CD14-positive monocyte (primary cell): Measurements from ENCODE around the gene NRXN3. TPM values are rescaled to one million over a fixed set of nuclear protein-coding genes. Genes with fewer than 3 reads are reported as not detected.

Experiments
- DNase-seq, 3 donors: peaks; one replicate each; pipeline ENCODE4 v3.0.0-alpha.2; 2011 to 2022
- H2AFZ ChIP-seq: 2 replicates; pipeline ENCODE4 v1.6.0; 2012; ENCODE audit warnings: mild to moderate bottlenecking, low read depth, low read length, inconsistent platforms; ENCODE audit not compliant: insufficient read depth, poor library complexity, severe bottlenecking
- H3K27ac ChIP-seq, 2 donors: 1 replicate in 1 of 2; 2 replicates in 1 of 2; pipeline ENCODE4 v1.5.1; 2012 to 2013; ENCODE audit warnings: low read length in 2 of 2, control low read depth in 1 of 2, inconsistent platforms in 1 of 2, low read depth in 1 of 2, mild to moderate bottlenecking in 1 of 2
- H3K27me3 ChIP-seq, 2 donors: one replicate each; pipeline versions ENCODE4 v1.6.0 to v1.6.1; 2011 to 2013; ENCODE audit warnings: low read length in 2 of 2; ENCODE audit not compliant: control insufficient read depth in 2 of 2, insufficient read depth in 2 of 2
- H3K36me3 ChIP-seq, 2 donors: replicated peaks in 1 of 2; 1 replicate in 1 of 2; 2 replicates in 1 of 2; pipeline versions ENCODE4 v1.5.1 to v1.6.1; 2012 to 2013; ENCODE audit warnings: low read length in 2 of 2, control low read depth in 1 of 2, inconsistent platforms in 1 of 2, mild to moderate bottlenecking in 1 of 2; ENCODE audit not compliant: insufficient read depth in 2 of 2, control insufficient read depth in 1 of 2
- H3K4me1 ChIP-seq, 2 donors: 1 replicate in 1 of 2; 2 replicates in 1 of 2; pipeline versions ENCODE4 v1.5.1 to v1.6.1; 2012 to 2013; ENCODE audit warnings: low read length in 2 of 2, control low read depth in 1 of 2, inconsistent platforms in 1 of 2, mild to moderate bottlenecking in 1 of 2, moderate library complexity in 1 of 2; ENCODE audit not compliant: insufficient read depth in 2 of 2, control insufficient read depth in 1 of 2
- H3K4me2 ChIP-seq: replicated peaks from 2 replicates; pipeline ENCODE3; 2012; ENCODE audit warnings: low read length, moderate library complexity, mild to moderate bottlenecking; ENCODE audit not compliant: poor library complexity, severe bottlenecking; ENCODE audit errors: extremely low read depth
- H3K4me3 ChIP-seq, 3 experiments: fragments of 200-600 bp in 1 of 3; sonication (generic) in 1 of 3; replicated peaks in 1 of 3; 1 replicate in 2 of 3; 2 replicates in 1 of 3; pipeline ENCODE4 v1.5.1; 2011 to 2013; ENCODE audit warnings: low read length in 3 of 3, mild to moderate bottlenecking in 3 of 3, control low read depth in 2 of 3, low read depth in 2 of 3, inconsistent platforms in 1 of 3, moderate library complexity in 1 of 3
- H3K79me2 ChIP-seq: 2 replicates; pipeline ENCODE4 v1.6.0; 2012; ENCODE audit warnings: mild to moderate bottlenecking, control low read depth, inconsistent platforms, low read length, moderate library complexity; ENCODE audit not compliant: insufficient read depth
- H3K9ac ChIP-seq: 2 replicates; pipeline ENCODE4 v1.6.0; 2017; ENCODE audit warnings: low read length, mild to moderate bottlenecking; ENCODE audit not compliant: insufficient read depth, poor library complexity, severe bottlenecking
- H3K9me3 ChIP-seq, 2 donors: replicated peaks in 1 of 2; 1 replicate in 1 of 2; 2 replicates in 1 of 2; pipeline versions ENCODE4 v1.5.1 to v1.6.1; 2012 to 2013; ENCODE audit warnings: low read length in 2 of 2, control low read depth in 1 of 2; ENCODE audit not compliant: control insufficient read depth in 1 of 2, insufficient read depth in 1 of 2
- H4K20me1 ChIP-seq: 2 replicates; pipeline ENCODE4 v1.6.0; 2012; ENCODE audit warnings: mild to moderate bottlenecking, low read length, control low read depth, moderate library complexity; ENCODE audit not compliant: insufficient read depth
- H3K27ac Mint-ChIP-seq, 7 donors: one replicate each; pipeline ENCODE4 v1.8.0; 2020; ENCODE audit warnings: mild to moderate bottlenecking in 7 of 7, mixed read lengths in 7 of 7, moderate library complexity in 6 of 7, inconsistent platforms in 2 of 7
- H3K27me3 Mint-ChIP-seq, 3 donors: one replicate each; pipeline ENCODE4 v1.8.0; 2021 to 2022; ENCODE audit warnings: low read depth in 3 of 3, mild to moderate bottlenecking in 3 of 3, mixed read lengths in 3 of 3, moderate library complexity in 3 of 3, inconsistent platforms in 1 of 3
- H3K36me3 Mint-ChIP-seq, 2 donors: one replicate each; pipeline ENCODE4 v1.8.0; 2020; ENCODE audit warnings: mixed read lengths in 2 of 2, inconsistent platforms in 1 of 2, mild to moderate bottlenecking in 1 of 2
- H3K4me1 Mint-ChIP-seq: one replicate; pipeline ENCODE4 v1.8.0; 2020; ENCODE audit warnings: mild to moderate bottlenecking, mixed read lengths
- H3K4me3 Mint-ChIP-seq, 2 donors: one replicate each; pipeline ENCODE4 v1.8.0; 2020; ENCODE audit warnings: mild to moderate bottlenecking in 2 of 2, mixed read lengths in 2 of 2, moderate library complexity in 1 of 2
- H3K9me3 Mint-ChIP-seq, 7 donors: one replicate each; pipeline ENCODE4 v1.8.0; 2020 to 2022; ENCODE audit warnings: mixed read lengths in 7 of 7, mild to moderate bottlenecking in 6 of 7, moderate library complexity in 6 of 7, inconsistent platforms in 2 of 7
- CTCF ChIP-seq: fragments of 200-600 bp; IDR thresholded peaks from one replicate; pipeline ENCODE4 v1.8.0; 2022; ENCODE audit warnings: antibody characterized with exemption, mild to moderate bottlenecking
- WGBS: methylation state at CpG from one replicate; pipeline ENCODE4 v1.1.5; 2013; ENCODE audit warnings: missing lambda C conversion rate; ENCODE audit not compliant: insufficient coverage; 5-methylcytosine and 5-hydroxymethylcytosine counted together
- intact Hi-C, 2 donors: fragments of 100-400 bp; cut with micrococcal nuclease; formaldehyde crosslinking; loops; one replicate each; pipeline versions ENCODE4 v1.15.0 to v1.15.1; 2023
- polyA plus RNA-seq, 3 donors: library from polyadenylated mRNA; depleted of rRNA in 1 of 3; unstranded in 2 of 3; stranded (reverse) in 1 of 3; fragments of 300-500 nt in 2 of 3; fragments of >200 nt in 1 of 3; fragmentation: Illumina TruSeq in 2 of 3; gene quantifications; 1 replicate in 2 of 3; 2 replicates in 1 of 3; pipeline ENCODE4 v1.2.3, GENCODE V29; 2012 to 2021

NRXN3 gene
- polyA plus RNA-seq, 3 donors, result not detected

- H3K36me3 ChIP-seq, result no peaks in the 10 kb centered on the region
- Mint-ChIP-seq H3K27ac (no peak overlapping the region), H3K4me3 (no peak overlapping the region), H3K4me1 (no peaks in the 10 kb centered on the region), H3K27me3 (no peaks in the 10 kb centered on the region), H3K9me3 (peaks cover 1 to 5% (median 3%) of the 10 kb centered on the region in 7 donors), H3K36me3 (no peaks in the 10 kb centered on the region)
- no peak overlapping the region for H3K4me3 ChIP-seq
- no peak for TF ChIP-seq CTCF
- no peaks in the 10 kb centered on the region for H3K27me3 ChIP-seq
- intact Hi-C loops, result no loop called here
- no peak for DNase-seq
- no peak overlapping the region for H2AFZ ChIP-seq
- no peaks in the 10 kb centered on the region for H3K9me3 ChIP-seq
- no peaks in the 10 kb centered on the region for H3K4me1 ChIP-seq
- H3K27ac ChIP-seq, result no peak overlapping the region
- WGBS, result no CpG with 5 or more reads among the region's 1 CpG
- H3K79me2 ChIP-seq, result no peaks in the 10 kb centered on the region
- no peak overlapping the region for H3K9ac ChIP-seq
- no peak overlapping the region for H3K4me2 ChIP-seq
- H4K20me1 ChIP-seq, result no peaks in the 10 kb centered on the region
These were observed 1382.6 kb downstream of the NRXN3 start for GRCh38 chr14:79552778-79553177.

GRCh38 chr14:79554816-79555215 is 1384.6 kb downstream of the NRXN3 start:
- TF ChIP-seq CTCF, result no peak
- H3K4me2 ChIP-seq, result no peak overlapping the region
- no peak for DNase-seq

More at GRCh38 chr14:79554816-79555215, 1384.6 kb downstream of the NRXN3 start:
- Histone ChIP-seq H3K36me3 (no peaks in the 10 kb centered on the region), H3K4me3 (no peak overlapping the region), H4K20me1 (no peaks in the 10 kb centered on the region), H3K27ac (no peak overlapping the region), H3K79me2 (no peaks in the 10 kb centered on the region), H3K27me3 (no peaks in the 10 kb centered on the region), H2AFZ (no peak overlapping the region), H3K9ac (no peak overlapping the region), H3K9me3 (no peaks in the 10 kb centered on the region), H3K4me1 (no peaks in the 10 kb centered on the region)
- intact Hi-C loops, result no loop called here
- H3K27me3 Mint-ChIP-seq, result no peaks in the 10 kb centered on the region
- peaks cover 0 to 5% (median 1%) of the 10 kb centered on the region in 7 donors for H3K9me3 Mint-ChIP-seq
- no peak overlapping the region for H3K27ac Mint-ChIP-seq
- 90% methylated on average over 1 of the region's 3 CpGs for WGBS
- H3K4me1 Mint-ChIP-seq, result no peaks in the 10 kb centered on the region
- H3K36me3 Mint-ChIP-seq, result no peaks in the 10 kb centered on the region
- no peak overlapping the region for H3K4me3 Mint-ChIP-seq
